ENCODE data around the gene RASA3.
"Not testable (repeated sequence)": the region's sequence is repeated elsewhere in the genome, so short reads cannot be mapped to it uniquely, and the experiment has no call there.

RASA3 gene

DNA sequence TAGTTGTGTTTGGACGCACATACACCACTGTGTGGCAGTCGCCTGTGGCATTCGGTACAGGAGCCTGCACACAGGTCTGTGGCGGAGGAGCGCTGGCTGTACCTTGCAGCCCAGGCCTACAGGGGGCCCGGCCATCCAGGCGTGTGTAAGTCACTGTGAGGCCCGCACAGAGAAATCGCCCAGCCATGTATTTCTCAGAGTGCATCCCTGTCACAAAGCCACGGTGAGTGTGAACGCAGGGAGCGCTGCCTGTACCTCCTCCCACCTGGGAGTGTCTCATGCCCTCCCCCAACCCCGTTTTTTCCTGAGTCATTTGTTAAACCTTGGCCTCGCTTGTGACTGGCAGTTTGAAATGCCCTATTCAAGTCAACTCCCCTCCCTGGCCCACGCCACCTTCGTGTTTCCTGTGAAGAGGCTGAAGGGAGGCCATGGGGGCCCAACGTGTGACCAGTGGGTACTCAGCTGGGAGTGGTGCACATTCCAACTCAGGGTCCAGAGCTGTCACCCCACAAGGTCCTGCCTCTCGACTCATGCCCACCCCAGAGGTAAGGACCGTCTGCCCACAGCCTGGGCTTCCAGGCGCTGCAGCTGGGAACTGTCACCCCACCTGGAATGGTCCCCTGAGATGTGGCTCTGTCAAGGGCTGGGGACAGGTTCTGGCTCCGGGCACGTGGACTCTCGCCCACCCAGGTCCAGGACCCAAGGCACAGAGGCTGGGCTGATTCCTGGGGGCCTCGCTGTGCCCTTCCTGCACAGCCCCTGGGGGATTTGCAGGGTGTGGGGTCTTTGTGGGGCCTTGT, 11.6 kb upstream of the RASA3 start:
- DNase-seq (ENCODE audit: insufficient read length, low spot score) (no peak), FAIRE-seq (no peak)

DNA sequence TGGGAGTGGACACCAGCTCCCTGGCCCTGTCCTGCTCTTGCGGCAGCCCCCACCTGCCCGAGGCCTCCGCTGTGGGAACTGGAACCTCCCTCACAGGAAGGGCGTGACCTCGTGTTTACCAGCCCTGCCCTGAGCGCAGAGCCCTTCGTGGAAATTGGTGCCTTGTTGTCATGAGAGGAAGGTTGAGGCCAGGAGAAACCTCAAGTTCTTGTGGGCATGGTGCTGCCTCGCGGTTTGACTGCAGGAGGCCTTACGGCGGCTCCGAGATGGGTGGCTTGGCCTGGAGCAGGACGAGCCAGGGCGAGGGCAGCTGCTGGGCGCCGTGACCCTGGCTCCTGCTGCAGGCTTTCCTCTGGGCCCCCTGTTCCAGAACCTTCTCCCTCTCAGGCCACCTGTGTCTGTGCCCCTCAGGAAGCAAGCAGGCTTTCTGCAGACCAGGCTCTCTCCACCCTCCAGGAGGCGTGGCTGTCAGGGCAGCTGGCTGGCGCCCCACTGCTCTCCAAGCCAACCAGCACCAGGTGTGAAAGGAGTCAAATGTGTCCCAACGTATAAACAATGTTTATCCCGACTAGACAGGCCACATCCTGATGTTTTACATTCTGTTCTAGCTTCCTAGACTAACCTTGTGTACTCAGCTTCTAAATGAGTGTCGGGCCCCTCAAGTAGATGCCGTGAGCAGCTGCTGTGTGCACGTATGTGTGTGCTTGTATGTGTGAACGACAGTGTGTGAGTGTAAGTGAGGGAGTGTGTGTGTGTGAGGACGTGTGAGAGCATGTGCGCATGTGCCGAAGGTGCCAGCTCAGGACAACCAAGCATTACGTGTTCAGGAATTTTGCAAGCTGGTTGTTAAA, 10.4 kb upstream of the RASA3 start:
- DNase-seq (ENCODE audit: insufficient read length, low spot score) (no peak), FAIRE-seq (no peak)

DNA sequence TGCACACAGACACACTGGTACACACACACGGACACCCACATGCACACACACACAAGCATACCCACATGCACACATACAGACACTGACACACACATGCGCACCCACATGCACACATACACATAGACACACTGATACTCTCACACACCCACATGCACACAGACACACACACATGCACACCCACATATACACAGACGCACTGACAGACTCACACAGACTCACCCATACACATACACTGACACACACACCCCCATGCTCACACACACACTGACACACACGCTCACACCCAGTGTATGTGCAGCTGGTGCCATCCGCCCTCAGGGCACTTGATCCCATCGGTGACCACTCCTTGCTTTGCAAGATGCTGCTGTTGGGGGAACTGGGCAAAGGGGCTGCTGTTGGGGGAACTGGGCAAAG, 9.7 kb upstream of the RASA3 start:
- no peak for DNase-seq (ENCODE audit: insufficient read length, low spot score)
- peak; percentile 40 for FAIRE-seq

DNA sequence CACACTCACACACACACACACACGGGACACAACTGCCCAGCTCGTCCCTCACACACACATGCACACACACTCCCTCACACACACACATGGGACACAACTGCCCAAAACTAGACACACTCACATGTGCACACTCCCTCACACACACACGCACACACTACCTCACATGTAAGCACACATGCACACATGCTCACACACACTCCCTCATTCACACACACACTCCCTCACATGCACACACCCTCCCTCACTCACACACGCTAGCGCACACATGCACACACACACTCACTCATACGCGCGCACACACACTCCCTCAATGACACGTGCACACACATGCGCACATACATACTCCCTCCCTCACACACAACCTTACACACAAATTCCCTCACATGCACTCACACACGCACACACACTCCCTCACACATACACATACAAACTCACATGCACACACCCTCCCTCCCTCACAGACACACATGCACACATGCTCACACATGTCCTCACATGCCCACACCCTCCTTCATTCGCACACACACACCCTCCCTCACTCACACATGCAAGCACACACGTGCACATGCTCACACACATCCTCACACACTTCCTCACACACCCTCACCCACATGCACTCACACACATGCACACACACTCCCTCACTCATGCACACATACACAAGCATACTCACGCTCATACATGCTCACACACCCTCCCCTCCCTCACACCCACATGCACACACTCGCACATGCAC, 9.0 kb upstream of the RASA3 start:
- no peak for DNase-seq (ENCODE audit: insufficient read length, low spot score)
- no peak for FAIRE-seq

- DNase-seq (ENCODE audit: insufficient read length, low spot score) = no peak
- FAIRE-seq = no peak
Measured at GRCh38 chr13:114140906-114141250, 8.5 kb upstream of the RASA3 start.

GRCh38 chr13:114140131-114140905, 7.9 kb upstream of the RASA3 start:
- no peak for FAIRE-seq
- no peak for DNase-seq (ENCODE audit: insufficient read length, low spot score)

DNA sequence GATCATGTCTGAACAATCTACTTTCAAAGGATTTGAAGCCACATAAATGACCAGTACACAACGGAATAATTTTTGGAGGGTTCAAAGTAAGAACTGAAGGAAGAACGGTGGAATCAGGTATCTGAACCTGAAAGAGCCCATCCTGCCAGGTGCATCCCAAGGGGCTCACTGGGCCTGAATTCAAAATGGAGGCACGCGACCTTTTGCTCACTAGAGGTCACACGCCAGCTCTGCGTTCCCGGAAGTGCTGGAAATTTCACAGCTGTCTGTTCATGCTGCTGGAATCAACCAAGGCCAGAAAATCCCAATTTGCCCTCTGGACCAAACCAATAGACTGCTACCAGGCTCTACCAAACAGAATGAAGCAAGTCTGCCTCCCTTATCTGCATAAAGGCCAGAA, 4.2 kb upstream of the RASA3 start:
- FAIRE-seq (no peak), DNase-seq (ENCODE audit: insufficient read length, low spot score) (no peak)

DNA sequence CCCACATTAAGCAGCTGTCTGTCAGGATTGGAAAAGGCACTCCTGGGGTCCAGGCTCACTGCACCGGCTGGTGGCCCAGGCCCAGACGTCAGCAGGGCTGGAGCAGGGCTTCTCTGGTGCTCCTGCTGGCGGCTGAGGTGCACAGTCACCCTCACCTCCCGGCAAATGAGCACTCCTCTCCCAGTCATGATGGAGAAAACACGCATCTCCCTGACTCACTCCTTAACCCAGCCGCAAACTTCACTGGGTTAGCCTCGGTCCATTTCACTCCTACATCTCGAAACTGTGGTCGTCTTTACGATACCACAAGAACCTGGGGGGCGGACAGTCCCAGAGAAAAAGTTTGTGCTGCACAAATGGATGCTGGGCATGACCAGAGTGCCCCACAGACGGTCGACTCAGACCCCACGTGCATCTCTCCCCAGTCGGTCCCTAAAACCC, 3.3 kb upstream of the RASA3 start:
- FAIRE-seq (no peak), DNase-seq (ENCODE audit: insufficient read length, low spot score) (no peak)

DNA sequence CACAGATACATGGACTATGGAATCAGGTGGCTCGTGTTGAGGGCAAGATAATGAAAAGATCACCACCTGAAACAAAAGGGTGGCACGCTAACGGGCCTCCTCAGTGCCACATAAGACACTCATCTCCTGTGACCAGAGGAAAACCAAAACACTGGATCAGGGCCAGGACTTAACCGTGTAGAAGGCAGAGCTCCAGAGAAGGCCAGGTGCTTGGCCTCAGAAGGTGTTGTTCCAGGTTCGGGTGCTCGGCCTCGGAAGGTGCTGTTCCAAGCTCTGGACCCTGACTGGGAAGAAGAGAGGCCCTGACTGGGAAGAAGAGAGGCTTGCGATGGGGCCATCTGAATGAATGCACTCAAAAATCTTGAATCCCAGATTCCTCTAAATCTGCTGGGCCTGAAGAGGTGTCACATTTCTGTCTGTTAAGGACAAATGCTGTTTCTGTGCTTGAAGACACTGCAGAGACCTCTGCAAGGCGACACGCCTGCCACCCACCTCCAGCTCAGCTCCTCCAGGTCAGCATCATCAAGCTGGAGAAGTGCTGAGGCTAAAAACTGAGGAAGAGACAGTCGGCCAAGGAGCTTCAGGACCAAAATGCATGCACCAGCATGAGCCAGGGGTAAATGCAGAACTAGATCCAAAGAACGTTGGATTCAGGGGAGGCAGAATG, 2.7 kb upstream of the RASA3 start:
- DNase-seq (ENCODE audit: insufficient read length, low spot score) (no peak), FAIRE-seq (no peak)

- DNase-seq (ENCODE audit: insufficient read length, low spot score) = no peak
- peak; percentile 4 for FAIRE-seq
Measured at GRCh38 chr13:114134111-114134943, 1.9 kb upstream of the RASA3 start.

- DNase-seq (ENCODE audit: insufficient read length, low spot score); FAIRE-seq: not testable (repeated sequence)
Measured at GRCh38 chr13:114133552-114133951, 1.1 kb upstream of the RASA3 start.

- not testable (repeated sequence) for FAIRE-seq; DNase-seq (ENCODE audit: insufficient read length, low spot score)
Measured at GRCh38 chr13:114133126-114133525, 703 bp upstream of the RASA3 start.

DNA sequence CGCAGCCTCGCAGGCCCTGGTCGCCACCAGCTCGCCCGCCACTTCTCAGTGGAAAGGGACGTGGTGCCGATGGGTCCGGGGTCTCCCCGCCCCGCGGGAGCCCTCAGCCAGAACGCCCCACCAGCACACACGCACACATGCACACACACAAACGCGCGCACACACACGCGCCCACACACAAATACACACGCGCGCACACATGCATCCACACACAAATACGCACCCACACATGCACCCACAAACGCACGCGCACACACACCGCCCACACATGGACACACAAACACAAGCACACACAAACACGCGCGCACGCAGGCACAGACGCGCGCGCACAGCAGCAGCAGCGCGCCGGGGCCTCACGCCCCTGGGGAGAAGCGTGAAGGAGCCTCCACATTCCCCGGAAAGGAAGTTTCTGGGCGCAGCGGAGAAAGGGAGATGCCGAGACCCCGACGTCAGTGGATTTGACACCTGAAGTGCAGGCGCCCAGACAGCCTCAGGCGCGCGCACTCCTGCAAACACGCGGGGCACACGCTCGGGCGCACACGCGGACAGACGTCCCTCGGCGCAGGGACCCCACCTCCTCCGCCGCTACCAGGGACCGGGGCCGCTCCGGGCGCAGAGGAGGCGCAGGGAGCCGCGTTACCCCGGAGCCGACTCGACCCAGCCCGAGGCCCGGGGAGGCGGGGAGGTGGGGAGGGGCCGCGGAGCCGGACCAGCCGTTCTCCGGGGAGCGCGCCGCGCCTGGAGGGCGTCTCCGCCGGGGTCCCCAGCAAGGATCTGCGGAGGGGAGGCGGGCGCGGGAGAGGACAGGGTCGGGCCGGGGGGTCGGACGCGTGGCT, 622 bp downstream of the RASA3 start:
- DNase-seq (ENCODE audit: insufficient read length, low spot score) (no peak), FAIRE-seq (peak; percentile 44)

DNA sequence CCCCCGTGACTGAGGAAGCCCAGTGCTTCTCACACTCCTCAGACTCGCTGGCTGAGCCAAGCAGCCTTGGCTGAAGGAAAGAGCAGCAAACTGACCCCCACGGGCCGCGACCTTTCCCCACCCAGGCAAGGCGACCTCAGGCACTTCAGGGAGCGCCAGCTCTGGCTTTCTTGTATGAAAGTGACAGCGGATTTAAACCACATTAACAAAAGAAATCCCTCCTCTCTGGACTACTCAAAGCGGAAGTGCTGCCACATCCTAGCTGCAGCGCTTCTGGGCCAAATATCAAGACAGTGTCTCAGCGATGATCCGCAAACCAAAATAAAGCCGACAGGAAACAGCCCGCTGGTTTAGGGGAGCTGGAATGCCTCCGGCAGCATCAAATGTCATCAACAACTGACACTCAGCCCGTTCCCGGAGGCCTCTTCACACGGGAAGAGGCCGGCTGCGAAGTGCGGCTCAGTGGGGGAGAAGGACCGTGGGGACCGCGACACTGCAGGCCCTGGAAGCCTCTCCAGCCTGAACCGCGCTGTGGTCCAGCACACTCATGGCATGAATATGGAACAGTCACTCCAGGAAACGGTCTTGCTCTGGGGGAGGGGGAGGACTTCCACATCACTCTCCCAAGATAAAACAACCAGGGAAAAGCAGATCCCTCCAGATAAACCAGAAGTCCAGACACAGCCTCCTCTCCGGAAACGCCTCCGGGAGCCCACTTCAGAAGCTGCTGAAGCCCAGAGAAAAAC, 1.4 kb downstream of the RASA3 start:
- DNase-seq (ENCODE audit: insufficient read length, low spot score) (peak; percentile 53), FAIRE-seq (no peak)

DNA sequence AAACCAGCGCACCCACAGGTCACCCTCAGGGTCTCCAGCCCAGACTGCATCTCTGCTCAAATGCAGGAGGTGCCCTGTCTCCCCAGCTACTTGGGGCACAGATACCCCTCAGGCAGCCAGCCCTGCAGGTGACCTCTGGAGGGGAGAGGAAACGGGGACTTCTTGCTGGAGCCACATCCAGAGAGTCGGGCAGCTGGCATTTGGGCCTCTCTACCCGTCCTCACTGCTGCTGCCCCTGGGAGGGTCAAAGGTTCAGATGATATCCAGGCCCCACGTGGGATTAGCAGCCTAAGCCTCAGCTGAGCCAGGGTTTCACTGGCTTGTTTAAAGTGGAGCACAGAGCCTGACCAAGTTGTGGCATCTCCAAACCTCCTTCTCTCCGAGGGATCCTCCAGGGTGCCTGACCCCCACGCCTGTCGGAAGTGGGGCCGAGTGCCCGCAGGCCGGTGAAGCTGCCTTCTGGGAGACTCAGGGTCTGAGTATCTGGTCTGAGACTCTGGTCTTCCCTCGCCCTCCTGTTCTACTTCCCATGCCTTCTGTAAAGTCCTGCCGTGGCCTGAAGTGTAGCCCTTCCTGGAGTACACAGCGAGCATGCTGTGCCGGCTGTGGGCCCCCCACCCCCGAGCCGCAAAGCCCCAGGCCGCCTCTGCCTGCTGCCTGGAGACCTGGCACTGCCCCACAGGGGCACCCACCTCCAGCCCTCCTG, 2.1 kb downstream of the RASA3 start:
- DNase-seq (ENCODE audit: insufficient read length, low spot score) (no peak), FAIRE-seq (no peak)

GRCh38 chr13:114129649-114130062, 2.8 kb downstream of the RASA3 start:
- DNase-seq (ENCODE audit: insufficient read length, low spot score) (no peak), FAIRE-seq (no peak)

Data from HTR-8/SVneo (cell line).